K562 treated with DMSO at 1 percent for 48 hours (cell line): ENCODE results near the gene TMEM38B. TPM values are rescaled to one million over a fixed set of nuclear protein-coding genes. Genes with fewer than 3 reads are reported as not detected.

Experiments
- total RNA-seq: library from RNA; unstranded; fragments of 300-600 nt; gene quantifications from 2 replicates; pipeline ENCODE4 v1.2.3, GENCODE V29; 2022; ENCODE audit warnings: low replicate concordance; ENCODE audit errors: extremely low read depth

TMEM38B gene
- total RNA-seq: not detected in 2 replicates

DNA sequence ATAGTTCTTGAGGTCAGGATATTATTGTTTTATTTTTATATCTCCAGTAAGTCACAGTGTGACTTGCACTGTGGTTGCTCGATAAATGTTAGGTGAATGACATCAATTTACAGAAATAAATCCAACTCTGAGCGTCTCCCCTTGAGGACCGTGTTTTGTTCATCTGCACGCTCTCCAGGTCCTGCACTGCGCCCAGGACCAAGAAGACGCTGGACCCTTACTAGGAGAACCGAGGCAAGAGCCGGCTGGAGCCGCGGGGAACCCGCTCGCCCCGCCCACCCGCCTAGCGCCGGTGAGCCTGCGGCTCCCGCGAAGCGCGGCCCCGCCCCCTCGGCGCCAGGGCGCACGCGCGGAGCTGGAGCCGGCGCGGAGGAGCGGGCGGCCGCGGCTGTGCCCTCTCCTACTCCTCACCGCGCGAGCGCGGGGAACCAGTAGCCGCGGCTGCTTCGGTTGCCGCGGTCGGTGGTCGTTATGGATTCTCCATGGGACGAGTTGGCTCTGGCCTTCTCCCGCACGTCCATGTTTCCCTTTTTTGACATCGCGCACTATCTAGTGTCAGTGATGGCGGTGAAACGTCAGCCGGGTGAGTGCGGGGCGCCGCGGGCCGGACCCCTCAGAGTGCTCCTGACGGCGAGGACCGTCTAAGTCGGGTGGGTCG, at the start of gene TMEM38B:
TSS of gene TMEM38B (plus strand) at position 352 of the 658 bp plus-strand sequence. CDS start at position 472, 120 bp downstream.

DNA sequence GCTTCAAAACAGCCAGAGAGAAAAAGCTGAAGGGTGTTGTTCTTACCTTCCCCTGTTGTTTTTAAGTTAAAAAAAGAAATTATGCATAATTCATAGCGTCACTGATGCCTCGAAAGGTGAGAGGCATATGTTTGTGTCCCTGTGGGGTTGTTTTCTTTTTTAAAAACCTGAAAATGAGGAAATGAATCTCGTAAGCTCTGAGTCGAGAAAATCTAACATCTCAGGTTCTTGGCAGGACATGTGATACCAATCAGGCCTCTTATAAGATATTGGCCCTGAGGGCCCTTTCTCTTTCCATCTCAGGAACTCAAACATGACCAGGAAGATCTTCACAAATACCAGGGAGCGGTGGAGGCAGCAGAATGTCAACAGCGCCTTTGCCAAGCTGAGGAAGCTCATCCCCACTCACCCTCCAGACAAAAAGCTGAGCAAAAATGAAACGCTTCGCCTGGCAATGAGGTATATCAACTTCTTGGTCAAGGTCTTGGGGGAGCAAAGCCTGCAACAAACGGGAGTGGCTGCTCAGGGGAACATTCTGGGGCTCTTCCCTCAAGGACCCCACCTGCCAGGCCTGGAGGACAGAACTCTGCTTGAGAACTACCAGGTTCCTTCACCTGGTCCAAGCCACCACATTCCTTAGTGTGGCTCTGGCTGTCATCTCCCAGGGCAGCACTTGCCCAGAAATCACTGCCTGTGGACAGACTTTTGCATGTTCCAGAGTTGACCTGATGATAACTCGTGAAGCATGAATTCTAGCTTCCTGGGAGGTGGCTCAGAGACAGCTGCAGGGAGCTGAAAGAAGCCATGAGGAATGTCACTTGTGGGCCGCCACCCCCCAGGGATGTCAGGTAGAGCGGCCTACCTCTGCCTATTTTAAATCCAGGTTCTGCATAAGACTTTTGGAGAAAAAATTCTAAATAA, 31.9 kb upstream of the TMEM38B start, which contains the start of gene TAL2:
TSS of gene TAL2 (plus strand) at position 274 of the 921 bp plus-strand sequence. CDS start at position 314, 40 bp downstream.

Other genes starting within 250 kb of the TMEM38B start
- gene FSD1L, start 246.5 kb upstream of the TMEM38B start, total RNA-seq: not detected in 2 replicates
- gene FKTN, start 136.4 kb upstream of the TMEM38B start, total RNA-seq: not detected in 2 replicates
- not detected in 2 replicates for gene TAL2, start 32.1 kb upstream of the TMEM38B start, total RNA-seq